Astrocyte of the spinal cord (primary cell): ENCODE measurements around the gene CDH15.

Experiments
- DNase-seq: peaks from one replicate; pipeline ENCODE4 v3.0.0; 2011; ENCODE audit warnings: low read depth, low spot score
- H3K4me3 ChIP-seq: 2 replicates; pipeline ENCODE4 v1.5.1; 2011; ENCODE audit warnings: low read depth, mild to moderate bottlenecking, low read length, moderate library complexity
- in situ Hi-C: cut with HindIII; loops from 2 replicates; pipeline ENCODE4 v1.10.0; 2017; ENCODE audit warnings: low sequenced_read_pairs
- TF ChIP-seq, protein P1 (sequence below): IDR thresholded peaks from 2 replicates; pipeline ENCODE4 v1.5.1; 2012; ENCODE audit warnings: low read depth, mild to moderate bottlenecking, low read length, inconsistent platforms

CDH15 gene

DNA sequence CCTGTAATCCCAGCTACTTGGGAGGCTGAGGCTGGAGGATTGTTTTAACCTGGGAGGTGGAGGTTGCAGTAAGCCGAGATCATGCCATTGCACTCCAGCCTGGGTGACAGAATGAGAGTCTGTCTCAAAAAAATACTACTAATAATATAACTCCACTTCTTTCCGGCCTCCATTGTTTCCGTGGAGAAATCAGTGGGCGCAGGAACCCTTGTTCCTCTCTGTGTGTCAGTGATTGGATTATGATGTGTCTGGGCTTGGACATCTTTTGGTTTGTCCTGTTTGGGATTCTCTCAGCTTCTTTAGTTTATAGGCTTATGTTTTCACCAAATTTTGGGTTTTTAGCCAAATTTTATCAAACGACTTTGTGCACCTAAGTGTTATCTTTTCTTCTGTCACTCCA is 41.1 kb upstream of the CDH15 start:
- DNase-seq: no peak
- no peak overlapping the region for H3K4me3 ChIP-seq
- in situ Hi-C loops: no loop called here
- TF ChIP-seq, protein P1, sequence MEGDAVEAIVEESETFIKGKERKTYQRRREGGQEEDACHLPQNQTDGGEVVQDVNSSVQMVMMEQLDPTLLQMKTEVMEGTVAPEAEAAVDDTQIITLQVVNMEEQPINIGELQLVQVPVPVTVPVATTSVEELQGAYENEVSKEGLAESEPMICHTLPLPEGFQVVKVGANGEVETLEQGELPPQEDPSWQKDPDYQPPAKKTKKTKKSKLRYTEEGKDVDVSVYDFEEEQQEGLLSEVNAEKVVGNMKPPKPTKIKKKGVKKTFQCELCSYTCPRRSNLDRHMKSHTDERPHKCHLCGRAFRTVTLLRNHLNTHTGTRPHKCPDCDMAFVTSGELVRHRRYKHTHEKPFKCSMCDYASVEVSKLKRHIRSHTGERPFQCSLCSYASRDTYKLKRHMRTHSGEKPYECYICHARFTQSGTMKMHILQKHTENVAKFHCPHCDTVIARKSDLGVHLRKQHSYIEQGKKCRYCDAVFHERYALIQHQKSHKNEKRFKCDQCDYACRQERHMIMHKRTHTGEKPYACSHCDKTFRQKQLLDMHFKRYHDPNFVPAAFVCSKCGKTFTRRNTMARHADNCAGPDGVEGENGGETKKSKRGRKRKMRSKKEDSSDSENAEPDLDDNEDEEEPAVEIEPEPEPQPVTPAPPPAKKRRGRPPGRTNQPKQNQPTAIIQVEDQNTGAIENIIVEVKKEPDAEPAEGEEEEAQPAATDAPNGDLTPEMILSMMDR: no peak

DNA sequence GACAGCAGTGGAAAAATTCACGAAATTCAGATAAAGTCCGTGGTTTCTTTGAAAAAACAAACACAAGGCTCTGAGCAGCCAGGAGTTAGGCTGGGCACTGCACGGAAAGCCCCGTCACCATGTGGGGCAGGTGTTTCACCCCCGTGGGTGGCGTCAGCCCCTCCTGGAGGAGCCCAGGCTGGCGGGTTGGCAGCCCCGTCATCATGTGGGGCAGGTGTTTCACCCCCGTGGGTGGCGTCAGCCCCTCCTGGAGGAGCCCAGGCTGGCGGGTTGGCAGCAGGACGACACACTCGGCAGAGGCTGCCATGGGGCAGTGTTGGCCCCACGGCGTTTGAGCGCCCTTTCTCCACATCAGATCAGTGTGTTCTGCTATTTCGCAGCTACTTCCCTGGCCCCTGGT is 39.8 kb upstream of the CDH15 start:
- TF ChIP-seq, protein P1: no peak

GRCh38 chr16:89132194-89133005 is 39.1 kb upstream of the CDH15 start:
- H3K4me3 ChIP-seq: no peak overlapping the region
- TF ChIP-seq, protein P1: no peak
- in situ Hi-C loops: no loop called here
- DNase-seq: no peak

More for the DNA sequence above, 39.8 kb upstream of the CDH15 start:
- in situ Hi-C loops: no loop called here
- no peak overlapping the region for H3K4me3 ChIP-seq
- no peak for DNase-seq

- in situ Hi-C loops: no loop called here
- H3K4me3 ChIP-seq: no peak overlapping the region
- DNase-seq: no peak
- TF ChIP-seq, protein P1: no peak
These were observed 38.0 kb upstream of the CDH15 start for GRCh38 chr16:89133457-89134127.

GRCh38 chr16:89134269-89134668 is 37.3 kb upstream of the CDH15 start:
- TF ChIP-seq, protein P1: no peak
- in situ Hi-C loops: no loop called here
- no peak for DNase-seq
- no peak overlapping the region for H3K4me3 ChIP-seq

- no peak overlapping the region for H3K4me3 ChIP-seq
- TF ChIP-seq, protein P1: no peak
- in situ Hi-C loops: no loop called here
- DNase-seq: no peak
These were observed 36.4 kb upstream of the CDH15 start for GRCh38 chr16:89135166-89135565.
